HG02642 (cell line): ENCODE data around the gene GAB4.
"Not testable (repeated sequence)": the region's sequence is repeated elsewhere in the genome, so short reads cannot be mapped to it uniquely, and the experiment has no call there.

Experiments
- ATAC-seq: cut with Tn5 transposase; IDR thresholded peaks from one replicate; pipeline ENCODE4 v1.9.1; 2021; ENCODE audit warnings: mild to moderate bottlenecking; ENCODE audit not compliant: unreplicated experiment, poor library complexity

GAB4 gene

GRCh38 chr22:16960220-16960883, 47.7 kb downstream of the GAB4 start:
- ATAC-seq, result no peak

DNA sequence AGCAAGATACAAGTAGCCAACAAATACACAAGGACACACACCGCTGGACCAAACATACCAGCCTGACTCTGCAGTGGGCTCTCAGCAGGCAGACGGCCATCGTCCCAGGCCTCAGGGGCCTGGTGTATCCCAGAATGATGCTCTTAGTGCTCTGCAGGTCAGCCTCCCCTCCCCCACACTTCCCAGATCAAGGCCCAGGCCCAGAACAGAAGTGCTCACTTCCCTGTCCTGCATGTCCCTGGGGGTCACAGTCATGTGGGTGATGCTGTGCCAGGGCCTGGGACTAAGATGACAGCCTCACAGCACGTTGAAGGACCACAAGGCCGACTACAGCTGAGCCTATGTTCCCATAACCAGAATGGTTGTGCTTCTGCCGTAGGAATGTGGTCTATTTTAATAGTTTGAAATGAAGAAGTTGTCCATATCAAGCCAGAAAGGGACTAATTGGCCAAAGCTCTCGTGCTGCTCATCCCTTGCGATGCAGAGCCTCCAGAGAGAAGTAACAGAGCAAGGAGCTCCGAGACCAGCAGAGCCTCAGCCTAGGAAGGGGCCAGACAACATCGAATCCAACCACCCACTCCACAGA, 48.6 kb downstream of the GAB4 start:
- no peak for ATAC-seq

- no peak for ATAC-seq
These were observed 49.5 kb downstream of the GAB4 start for GRCh38 chr22:16958475-16958874.

DNA sequence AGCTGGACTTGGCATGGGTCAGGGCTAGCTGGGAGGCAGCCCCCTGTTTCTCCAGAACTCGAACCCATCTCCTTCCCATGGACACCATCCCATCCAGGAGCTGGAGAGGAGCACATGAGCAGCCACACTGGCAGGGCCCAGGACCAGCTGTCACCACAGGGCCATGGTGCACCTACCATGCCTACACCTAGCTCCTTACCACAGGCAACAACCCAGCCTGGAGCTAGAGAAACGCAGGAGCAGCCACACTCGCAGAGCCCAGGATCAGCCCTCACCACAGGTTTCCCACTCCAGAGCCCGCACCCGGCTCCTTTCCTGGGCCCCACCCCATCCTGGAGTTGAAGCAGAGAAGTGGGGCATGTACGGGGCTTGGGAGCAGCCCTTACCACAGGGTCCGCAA, 50.2 kb downstream of the GAB4 start:
- ATAC-seq, result no peak

GRCh38 chr22:16956290-16956689, 51.7 kb downstream of the GAB4 start:
- ATAC-seq, result no peak

DNA sequence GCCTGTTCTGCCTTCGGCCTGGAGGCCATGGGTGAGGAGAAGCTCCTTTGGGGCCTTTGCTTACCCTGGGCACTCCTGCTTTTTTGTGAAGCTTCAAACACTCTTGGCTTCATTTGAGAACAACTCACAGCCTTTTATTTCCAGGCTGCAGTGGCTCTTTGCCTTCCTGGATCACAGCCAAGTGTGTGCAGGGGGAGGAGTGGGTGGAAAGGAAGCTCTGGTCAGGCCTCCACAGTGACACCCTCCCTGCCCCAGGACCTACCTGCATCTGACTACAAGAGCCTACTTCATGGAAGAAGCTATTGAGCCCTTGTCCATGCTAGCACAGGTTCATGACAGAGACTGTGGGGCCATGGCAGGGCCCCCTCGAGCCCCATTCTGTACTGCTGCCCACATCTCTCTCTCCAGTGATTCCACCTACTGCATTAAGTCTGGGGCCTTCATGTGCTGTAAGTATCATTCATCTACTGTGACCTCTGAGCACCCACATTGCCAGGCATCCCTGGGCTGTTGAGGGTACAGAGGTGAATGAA, 52.3 kb downstream of the GAB4 start:
- ATAC-seq, result no peak

GRCh38 chr22:16955081-16955480, 52.9 kb downstream of the GAB4 start:
- no peak for ATAC-seq

DNA sequence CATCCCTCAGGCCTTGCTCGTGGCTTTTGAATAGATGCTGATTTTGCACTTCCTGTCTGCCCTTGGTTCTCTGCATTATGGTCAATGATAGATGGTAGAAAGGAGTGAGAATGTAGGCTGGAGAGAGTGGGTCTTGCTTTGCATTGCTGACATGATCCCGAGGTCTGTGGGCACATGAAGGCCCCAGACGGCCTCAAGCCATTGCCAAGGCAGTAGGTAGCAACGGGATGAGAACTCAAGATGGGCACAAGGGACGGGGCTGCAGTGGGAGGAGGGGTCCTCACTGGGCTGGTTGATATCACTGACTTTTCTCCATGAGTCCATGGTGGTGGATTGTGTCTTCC, 54.0 kb downstream of the GAB4 start:
- no peak for ATAC-seq

DNA sequence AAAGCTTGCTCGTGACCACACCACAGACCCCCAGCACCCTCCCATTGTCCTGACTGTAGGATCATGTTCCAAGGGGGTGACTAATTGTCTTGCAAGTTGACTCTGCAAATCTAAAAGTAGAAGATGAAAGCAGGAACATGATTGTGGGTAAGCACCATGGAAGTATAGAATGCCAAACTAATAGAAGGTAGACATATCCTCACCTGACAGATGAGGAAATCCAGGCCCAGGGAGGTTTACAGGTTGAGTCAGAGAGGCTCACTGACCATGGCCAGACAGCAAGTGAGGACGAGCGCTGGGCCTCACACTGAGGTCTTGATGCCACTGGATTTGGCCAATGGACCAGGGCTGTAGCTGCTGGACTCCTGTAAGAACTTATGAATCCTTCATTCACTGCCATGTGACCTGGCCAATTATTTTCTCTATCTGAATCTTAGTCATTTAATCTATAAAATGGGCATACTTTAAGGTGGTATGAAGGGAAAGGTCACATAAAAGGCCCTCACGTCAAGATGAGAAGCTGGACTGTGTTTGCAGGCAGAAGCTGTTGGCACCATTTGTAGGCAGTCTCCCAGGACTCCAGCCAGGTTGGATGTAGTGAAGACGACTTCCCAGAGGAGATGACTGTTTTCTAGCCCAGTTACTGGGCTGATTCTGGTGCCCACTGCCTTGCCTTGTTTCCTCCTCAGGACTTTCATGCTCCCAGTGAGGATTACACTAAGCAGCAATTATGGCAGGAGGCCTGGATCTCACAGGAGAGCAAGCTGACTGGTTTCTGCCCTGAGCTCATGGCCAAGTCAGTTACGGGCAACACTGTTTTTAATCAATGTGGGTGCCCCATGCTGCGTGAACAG, 54.6 kb downstream of the GAB4 start:
- ATAC-seq, result no peak

GRCh38 chr22:16949561-16949960, 58.5 kb downstream of the GAB4 start:
- no peak for ATAC-seq

GRCh38 chr22:16937811-16938210, 70.2 kb downstream of the GAB4 start:
- ATAC-seq, result no peak

DNA sequence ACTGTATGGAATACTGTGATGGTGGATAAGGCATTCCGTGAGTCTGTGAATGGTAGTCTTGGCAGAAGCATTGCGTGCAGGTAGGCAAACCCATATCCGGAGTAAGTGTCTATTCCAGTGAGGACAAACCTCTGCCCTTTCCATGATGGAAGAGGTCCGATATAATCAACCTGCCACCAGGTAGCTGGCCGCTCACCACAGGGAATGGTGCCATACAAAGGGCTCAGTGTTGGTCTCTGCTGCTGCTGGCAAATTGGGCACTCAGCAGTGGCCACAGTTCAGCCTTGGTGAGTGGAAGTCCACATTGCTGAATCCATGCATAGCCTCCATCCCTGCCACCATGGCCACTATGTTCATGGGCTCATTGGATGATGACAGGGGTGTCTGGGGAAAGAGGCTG, 70.8 kb downstream of the GAB4 start:
- not testable (repeated sequence) for ATAC-seq

DNA sequence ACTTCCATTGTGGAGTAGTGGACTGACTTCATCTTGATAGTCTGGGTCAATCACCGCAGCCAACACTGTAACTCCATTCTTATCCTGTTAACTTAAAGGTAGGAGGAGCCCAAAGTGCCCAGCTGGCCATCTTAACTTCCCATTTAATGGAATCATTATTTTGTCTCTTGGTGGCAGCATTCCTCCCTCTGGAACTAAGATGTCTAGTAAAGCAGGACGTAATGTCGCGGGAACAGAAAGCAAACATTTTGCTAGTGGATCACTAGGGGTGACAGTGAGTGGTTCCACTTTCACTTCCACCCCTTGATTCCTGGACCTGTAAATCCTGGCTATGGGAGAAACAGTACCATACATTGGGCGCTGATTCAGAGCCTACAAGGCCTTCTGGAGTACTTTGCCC, 71.4 kb downstream of the GAB4 start:
- no peak for ATAC-seq

- ATAC-seq, result no peak
These were observed 72.8 kb downstream of the GAB4 start for GRCh38 chr22:16935209-16935608.

DNA sequence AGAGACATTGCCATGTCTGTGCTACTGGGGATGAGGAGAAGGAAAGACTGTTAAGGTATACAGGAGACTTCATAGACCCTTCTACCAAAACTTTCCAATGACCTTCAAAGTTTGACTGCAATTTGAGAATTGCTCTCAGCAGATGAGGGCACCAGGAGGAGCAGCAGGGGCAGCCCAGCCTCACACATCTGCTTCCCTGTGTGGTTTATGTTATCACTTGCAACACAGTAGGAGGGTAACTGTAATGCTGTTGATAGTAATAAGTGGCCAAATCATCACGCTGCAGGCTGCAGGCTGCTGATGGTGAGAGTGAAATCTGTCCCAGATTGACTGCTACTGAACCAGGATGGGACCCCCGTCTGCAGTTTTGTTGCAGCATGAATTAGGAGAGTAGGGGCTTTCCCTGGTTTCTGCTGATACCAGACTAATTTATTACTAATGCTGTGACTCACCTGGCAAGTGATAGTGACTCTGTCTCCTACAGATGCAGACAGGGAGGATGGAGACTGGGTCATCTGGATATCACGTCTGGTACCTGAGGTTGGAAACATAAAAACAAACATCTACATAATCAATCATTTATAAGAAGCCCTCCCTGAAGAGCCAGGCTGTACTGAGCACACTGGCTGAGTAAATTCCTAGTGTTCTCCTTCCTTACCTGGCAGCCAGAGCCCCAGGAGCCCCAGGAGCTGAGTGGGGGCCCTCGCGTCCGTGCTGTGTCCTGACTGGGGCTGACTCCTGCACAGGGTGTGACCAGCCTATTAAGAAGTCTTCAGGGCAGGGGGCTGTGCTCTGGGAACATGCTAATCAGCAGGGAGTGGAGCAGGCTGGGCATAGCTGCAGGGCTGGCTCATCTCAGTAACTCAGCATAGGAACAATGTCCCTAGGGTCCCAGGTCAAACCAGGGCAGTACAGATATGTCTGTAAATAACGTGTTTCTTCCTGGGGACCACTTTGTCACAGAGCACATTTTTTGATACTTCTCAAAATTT, 74.4 kb downstream of the GAB4 start:
- ATAC-seq, result no peak

DNA sequence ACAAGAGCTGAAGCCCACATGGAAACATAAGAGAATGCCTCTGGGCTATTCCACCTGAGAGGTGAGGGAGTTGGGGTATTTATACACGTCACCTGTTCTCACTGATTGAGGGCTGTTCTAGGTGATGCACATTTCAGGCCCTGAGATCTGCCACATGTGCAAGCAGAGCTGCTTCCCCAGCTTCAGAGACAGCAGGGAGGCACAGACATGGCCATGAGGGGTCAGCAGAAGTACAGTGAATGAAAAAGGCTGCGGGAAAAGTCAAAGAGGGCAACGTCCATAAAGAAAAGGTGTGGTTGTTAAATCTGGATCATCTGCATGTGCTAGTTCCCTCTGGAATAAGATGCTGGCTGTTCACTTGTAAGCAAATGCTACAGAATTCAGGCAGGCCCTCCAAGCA, 75.4 kb downstream of the GAB4 start:
- no peak for ATAC-seq

DNA sequence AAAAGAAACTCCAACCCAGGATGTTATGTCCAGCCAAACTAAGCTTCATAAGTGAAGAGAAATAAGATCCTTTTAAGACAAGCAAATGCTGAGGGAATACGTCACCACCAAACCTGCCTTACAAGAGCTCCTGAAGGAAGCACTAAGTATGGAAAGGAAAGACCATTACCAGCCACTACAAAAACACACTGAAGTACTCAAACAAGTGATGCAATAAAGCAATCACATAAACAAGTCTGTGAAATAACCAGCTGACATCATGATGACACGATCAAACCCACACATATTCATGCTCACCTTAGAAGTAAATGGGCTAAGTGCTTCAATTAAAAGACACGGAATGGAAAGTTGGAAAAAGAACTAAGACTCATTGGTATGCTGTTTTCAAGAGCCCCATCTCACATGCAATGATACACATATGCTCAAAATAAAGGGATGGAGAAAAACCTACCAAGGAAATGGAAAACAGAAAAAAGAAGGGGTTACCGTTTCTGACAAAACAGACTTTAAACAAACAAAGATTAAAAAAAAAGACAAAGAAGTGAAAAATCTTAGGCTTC, 82.5 kb downstream of the GAB4 start:
- no peak for ATAC-seq

DNA sequence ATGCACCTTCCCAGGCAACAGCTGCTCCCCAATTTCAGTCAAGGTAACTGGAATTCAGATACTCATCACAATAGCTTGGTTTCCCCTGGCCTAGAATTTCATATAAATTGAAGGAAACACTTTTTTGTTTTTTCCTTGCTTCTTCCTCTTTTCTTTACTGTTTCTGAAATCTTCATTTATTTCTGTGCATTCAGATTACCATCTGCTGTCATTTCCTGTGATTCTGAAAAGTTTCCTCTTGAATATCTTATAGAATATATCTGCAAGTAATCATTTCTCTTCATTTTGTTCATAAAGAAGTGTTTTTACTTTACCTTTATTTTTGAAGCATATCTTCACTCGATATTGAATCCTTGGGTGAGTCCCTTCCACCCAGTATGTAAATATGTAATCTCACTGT, 85.3 kb downstream of the GAB4 start:
- ATAC-seq, result no peak

GRCh38 chr22:16922076-16922475, 85.9 kb downstream of the GAB4 start:
- no peak for ATAC-seq
